Nephron progenitor cell (in vitro differentiated cells): ENCODE results near the gene INSL3.

ENCODE experiments used
- DNase-seq: peaks from one replicate; pipeline ENCODE4 v3.0.0; 2021
- H3K27ac Mint-ChIP-seq: 2 replicates; pipeline ENCODE4 v1.8.0; 2021; ENCODE audit warnings: mild to moderate bottlenecking, moderate library complexity, mixed read lengths
- H3K27me3 Mint-ChIP-seq: 2 replicates; pipeline ENCODE4 v1.8.0; 2021; ENCODE audit warnings: mild to moderate bottlenecking, low read depth, mixed read lengths; ENCODE audit not compliant: poor library complexity
- H3K36me3 Mint-ChIP-seq: 2 replicates; pipeline ENCODE4 v1.8.0; 2021; ENCODE audit warnings: low read depth, mixed read lengths
- H3K4me1 Mint-ChIP-seq: 2 replicates; pipeline ENCODE4 v1.8.0; 2021; ENCODE audit warnings: mixed read lengths
- H3K4me3 Mint-ChIP-seq: 2 replicates; pipeline ENCODE4 v1.8.0; 2021; ENCODE audit warnings: mild to moderate bottlenecking, moderate library complexity, mixed read lengths
- H3K9me3 Mint-ChIP-seq: 2 replicates; pipeline ENCODE4 v1.8.0; 2021; ENCODE audit warnings: mild to moderate bottlenecking, moderate library complexity, mixed read lengths
- CTCF ChIP-seq: fragments of 200-600 bp; sonication (generic); IDR thresholded peaks from 2 replicates; pipeline ENCODE4 v1.5.0; 2021; ENCODE audit warnings: antibody characterized with exemption

INSL3 gene

GRCh38 chr19:17766543-17767131, 54.7 kb downstream of the INSL3 start:
- Mint-ChIP-seq H3K9me3 (no peaks in the 10 kb centered on the region), H3K4me3 (peak overlapping the region; percentile 59), H3K36me3 (no peaks in the 10 kb centered on the region), H3K4me1 (peaks cover 11% of the 10 kb centered on the region), H3K27ac (no peak overlapping the region), H3K27me3 (peaks cover 44% of the 10 kb centered on the region)
- DNase-seq, result peak; percentile 86
- TF ChIP-seq CTCF, result peak; percentile 82
